Panc1 (cell line): Measurements from ENCODE around the gene ATCAY. TPM values are rescaled to one million over a fixed set of nuclear protein-coding genes. Genes with fewer than 3 reads are reported as not detected.

Experiments
- ATAC-seq: fragments of 200-7000 bp; cut with Tn5 transposase; 2 replicates; pipeline ENCODE4 v1.9.1; 2020; ENCODE audit warnings: mild to moderate bottlenecking, moderate library complexity
- BruUV-seq: library from RNA; stranded (reverse); fragments of 400-500 nt; replicated peaks from 2 replicates; lab custom pipeline; 2021; lab: Mats Ljungman, UMichigan
- CTCF ChIA-PET: fragments of 300-600 bp; sonication (Branson Sonifier 250); formaldehyde crosslinking; loops from one replicate; lab custom pipeline; 2022; ENCODE audit warnings: antibody characterized with exemption; lab: Charles Lee
- POLR2A ChIA-PET: fragments of 300-600 bp; sonication (Branson Sonifier 250); formaldehyde crosslinking; loops from one replicate; lab custom pipeline; 2022; ENCODE audit warnings: antibody characterized with exemption; lab: Charles Lee
- DNase-seq: peaks from one replicate; pipeline ENCODE4 v3.0.0-alpha.2; 2010; ENCODE audit warnings: low read depth, low spot score
- H3K27ac ChIP-seq: 2 replicates; pipeline ENCODE4 v1.5.1; 2011; ENCODE audit warnings: mild to moderate bottlenecking, low read length, inconsistent platforms
- H3K27me3 ChIP-seq: fragments of 200-500 bp; sonication (Bioruptor generic); 2 replicates; pipeline ENCODE4 v1.6.0; 2014; ENCODE audit warnings: low read length, inconsistent platforms; ENCODE audit not compliant: control insufficient read depth, insufficient read depth
- H3K36me3 ChIP-seq: fragments of 200-500 bp; sonication (Bioruptor generic); 2 replicates; pipeline ENCODE4 v1.5.1; 2014; ENCODE audit warnings: inconsistent platforms, mild to moderate bottlenecking, low read length, moderate library complexity; ENCODE audit not compliant: control insufficient read depth, insufficient read depth
- H3K4me1 ChIP-seq: 2 replicates; pipeline ENCODE4 v1.5.1; 2011; ENCODE audit warnings: inconsistent platforms, mild to moderate bottlenecking, low read length, moderate library complexity; ENCODE audit not compliant: control insufficient read depth, insufficient read depth
- H3K4me3 ChIP-seq, 2 experiments: 2 replicates each; pipeline ENCODE4 v1.5.1; 2011 to 2012; ENCODE audit warnings: low read depth in 2 of 2, low read length in 2 of 2, mild to moderate bottlenecking in 2 of 2, inconsistent platforms in 1 of 2, moderate library complexity in 1 of 2
- H3K9me3 ChIP-seq: fragments of 200-500 bp; sonication (Bioruptor generic); 2 replicates; pipeline ENCODE4 v1.5.1; 2014; ENCODE audit warnings: low read depth, mild to moderate bottlenecking, inconsistent platforms, low read length, moderate library complexity; ENCODE audit not compliant: control insufficient read depth, insufficient read depth
- CTCF ChIP-seq: fragments of 450-650 bp; IDR thresholded peaks from 2 replicates; pipeline ENCODE4 v1.5.1; 2017; ENCODE audit warnings: mild to moderate bottlenecking
- POLR2AphosphoS5 ChIP-seq: IDR thresholded peaks from 2 replicates; pipeline ENCODE4 v1.6.1; 2012; ENCODE audit warnings: mild to moderate bottlenecking, low read depth, low read length, moderate library complexity
- REST ChIP-seq, 2 experiments: IDR thresholded peaks; 2 replicates each; pipeline ENCODE4 v1.6.1; 2011 to 2012; ENCODE audit warnings: low read depth in 2 of 2, control low read depth in 1 of 2, low read length in 1 of 2, mild to moderate bottlenecking in 1 of 2, moderate library complexity in 1 of 2; ENCODE audit not compliant: insufficient read depth in 1 of 2
- SIN3A ChIP-seq: IDR thresholded peaks from 2 replicates; pipeline ENCODE4 v1.6.1; 2012; ENCODE audit warnings: low read depth, mild to moderate bottlenecking, low read length, moderate library complexity, borderline replicate concordance; ENCODE audit not compliant: insufficient read depth
- TCF7L2 ChIP-seq: IDR thresholded peaks from 2 replicates; pipeline ENCODE4 v1.6.1; 2011; ENCODE audit warnings: mild to moderate bottlenecking, low read depth, low read length, inconsistent platforms
- in situ Hi-C: cut with HindIII; loops from 2 replicates; pipeline ENCODE4 v1.10.0; 2016; ENCODE audit warnings: low sequenced_read_pairs, low pct_unique_long_range_greater_than_20kb
- intact Hi-C: fragments of 100-400 bp; cut with micrococcal nuclease; formaldehyde crosslinking; loops from one replicate; pipeline ENCODE4 v1.10.0; 2022; ENCODE audit not compliant: unreplicated experiment
- total RNA-seq: library from RNA; stranded (reverse); gene quantifications from one replicate; pipeline ENCODE4 v1.2.1, GENCODE V29; 2021; ENCODE audit not compliant: unreplicated experiment

The ATCAY gene
- total RNA-seq, 1 experiment from 2014 or later, result 0.15 TPM

GRCh38 chr19:3958836-3959765, 78.6 kb downstream of the ATCAY start:
- H3K27ac ChIP-seq, result no peak overlapping the region
- ChIA-PET CTCF (no interaction called here), POLR2A (interaction anchor here (0.5 kb wide), 1 partner anchor 10 kb away, joined by 3 read pairs; no protein-coding TSS in a partner anchor)
- H3K36me3 ChIP-seq, result peaks cover 3% of the 10 kb centered on the region
- intact Hi-C loops (no loop called here), in situ Hi-C loops (no loop called here)
- H3K4me1 ChIP-seq, result no peaks in the 10 kb centered on the region
- ATAC-seq, result no peak
- H3K4me3 ChIP-seq, result no peak overlapping the region
- H3K27me3 ChIP-seq, result no peaks in the 10 kb centered on the region
- TF ChIP-seq SIN3A (no peak), REST (IDR thresholded peaks at IDR 0.05; ENCODE audit: insufficient read depth in 1 of 2, low read depth in 2 of 2, low read length in 1 of 2) (no peak), CTCF (no peak), TCF7L2 (no peak), POLR2AphosphoS5 (no peak)
- no peak for DNase-seq
- TSS peak; percentile 16 for BruUV-seq
- H3K9me3 ChIP-seq, result no peaks in the 10 kb centered on the region

- no peaks in the 10 kb centered on the region for H3K9me3 ChIP-seq
- no peak for DNase-seq
- TF ChIP-seq POLR2AphosphoS5, result no peak
- no peak for TF ChIP-seq TCF7L2
- no peak for TF ChIP-seq SIN3A
- TF ChIP-seq REST (IDR thresholded peaks at IDR 0.05; ENCODE audit: insufficient read depth in 1 of 2, low read depth in 2 of 2, low read length in 1 of 2), result no peak
- TF ChIP-seq CTCF, result no peak
- no peaks in the 10 kb centered on the region for H3K4me1 ChIP-seq
- intact Hi-C loops (no loop called here), in situ Hi-C loops (no loop called here)
- no TSS peak for BruUV-seq
- no peak overlapping the region for H3K27ac ChIP-seq
- no peak for ATAC-seq
- no peaks in the 10 kb centered on the region for H3K27me3 ChIP-seq
- H3K4me3 ChIP-seq, result no peak overlapping the region
- H3K36me3 ChIP-seq, result peaks cover 3% of the 10 kb centered on the region
- POLR2A ChIA-PET, result no interaction called here
- CTCF ChIA-PET, result no interaction called here
Observed at GRCh38 chr19:3959766-3960131, 79.3 kb downstream of the ATCAY start.
